Endothelial cell of umbilical vein (primary cell): ENCODE data around the gene GNRHR. TPM values are rescaled to one million over a fixed set of nuclear protein-coding genes. Genes with fewer than 3 reads are reported as not detected.

ENCODE experiments used
- BruUV-seq: library from RNA; stranded (reverse); fragments of 400-500 nt; replicated peaks from 2 replicates; lab custom pipeline; 2021; lab: Mats Ljungman, UMichigan
- CTCF ChIA-PET: fragments of 300-600, 350-600 bp; sonication (Branson Sonifier 250); formaldehyde crosslinking; loops from one replicate; lab custom pipeline; 2021; ENCODE audit warnings: antibody characterized with exemption, inconsistent platforms; lab: Charles Lee
- POLR2A ChIA-PET: fragments of 300-600, 350-600 bp; sonication (Branson Sonifier 250); formaldehyde crosslinking; loops from one replicate; lab custom pipeline; 2021; ENCODE audit warnings: antibody characterized with exemption, inconsistent platforms; lab: Charles Lee
- DNase-seq: peaks from one replicate; pipeline ENCODE4 v3.0.0-alpha.2; 2011; ENCODE audit warnings: low read depth, low spot score
- FAIRE-seq: peaks from 2 replicates; lab custom pipeline; 2011; peaks lifted over from hg19 to GRCh38; lab: Jason Lieb, UNC
- H2AFZ ChIP-seq: 2 replicates; pipeline ENCODE4 v1.6.0; 2012; ENCODE audit warnings: low read depth, low read length, control low read depth, inconsistent platforms
- H3K27ac ChIP-seq: 2 replicates; pipeline ENCODE4 v1.5.1; 2011; ENCODE audit warnings: low read depth, mild to moderate bottlenecking, control low read depth, low read length, moderate library complexity; ENCODE audit not compliant: insufficient read depth
- H3K27me3 ChIP-seq, 2 experiments: 2 replicates each; pipeline versions ENCODE4 v1.6.0 to v1.6.1; 2011; ENCODE audit warnings: low read length in 2 of 2, mixed read lengths in 1 of 2; ENCODE audit not compliant: control insufficient read depth in 2 of 2, insufficient read depth in 2 of 2
- H3K36me3 ChIP-seq, 2 experiments: 2 replicates in 1 of 2; 3 replicates in 1 of 2; pipeline ENCODE4 v1.5.1; 2011; ENCODE audit warnings: low read length in 2 of 2, mild to moderate bottlenecking in 1 of 2, moderate library complexity in 1 of 2; ENCODE audit not compliant: control insufficient read depth in 2 of 2, insufficient read depth in 2 of 2; ENCODE audit errors: extremely low read depth in 1 of 2
- H3K4me1 ChIP-seq: 3 replicates; pipeline ENCODE4 v1.5.1; 2011; ENCODE audit warnings: mild to moderate bottlenecking, low read length; ENCODE audit not compliant: control insufficient read depth, insufficient read depth; ENCODE audit errors: extremely low read depth
- H3K4me2 ChIP-seq: 2 replicates; pipeline ENCODE4 v1.6.1; 2011; ENCODE audit warnings: low read length, control low read depth, mixed read lengths; ENCODE audit not compliant: insufficient read depth
- H3K4me3 ChIP-seq, 3 experiments: fragments of 200-600 bp in 1 of 3; sonication (generic), shearing (Covaris generic) in 1 of 3; replicated peaks in 1 of 3; 2 replicates each; pipeline ENCODE4 v1.5.1; 2011 to 2016; ENCODE audit warnings: control low read depth in 3 of 3, low read length in 3 of 3, mild to moderate bottlenecking in 2 of 3, inconsistent platforms in 1 of 3, low read depth in 1 of 3, moderate library complexity in 1 of 3; ENCODE audit not compliant: insufficient read depth in 1 of 3
- H3K79me2 ChIP-seq: 2 replicates; pipeline ENCODE4 v1.6.0; 2012; ENCODE audit warnings: low read length, inconsistent platforms; ENCODE audit not compliant: control insufficient read depth, insufficient read depth
- H3K9ac ChIP-seq: replicated peaks from 2 replicates; pipeline ENCODE3; 2011; ENCODE audit warnings: low read length, control low read depth; ENCODE audit not compliant: insufficient read depth; ENCODE audit errors: extremely low read depth
- H3K9me1 ChIP-seq: replicated peaks from 3 replicates; pipeline ENCODE4 v1.6.0; 2011; ENCODE audit warnings: mild to moderate bottlenecking, low read length; ENCODE audit not compliant: control insufficient read depth, insufficient read depth; ENCODE audit errors: extremely low read depth
- H3K9me3 ChIP-seq: replicated peaks from 2 replicates; pipeline ENCODE4 v1.5.1; 2012; ENCODE audit warnings: low read length, inconsistent platforms; ENCODE audit not compliant: control insufficient read depth, insufficient read depth
- H4K20me1 ChIP-seq: replicated peaks from 2 replicates; pipeline ENCODE3; 2011; ENCODE audit warnings: mild to moderate bottlenecking, low read length; ENCODE audit not compliant: control insufficient read depth, insufficient read depth; ENCODE audit errors: extremely low read depth
- CTCF ChIP-seq, 2 donors: IDR thresholded peaks; 1 replicate in 1 of 2; 2 replicates in 1 of 2; pipeline ENCODE4 v1.5.1; 2011; ENCODE audit warnings: low read length in 2 of 2, mild to moderate bottlenecking in 2 of 2, moderate library complexity in 2 of 2, control low read depth in 1 of 2, inconsistent platforms in 1 of 2, low read depth in 1 of 2; ENCODE audit not compliant: insufficient read depth in 1 of 2; ENCODE audit errors: extremely low read depth in 1 of 2
- EZH2 ChIP-seq: IDR thresholded peaks from 2 replicates; pipeline ENCODE4 v1.6.1; 2012; ENCODE audit warnings: borderline replicate concordance, low read depth, mild to moderate bottlenecking, moderate library complexity, low read length, inconsistent platforms; ENCODE audit not compliant: severe bottlenecking
- FOS ChIP-seq: IDR thresholded peaks from 2 replicates; pipeline ENCODE4 v1.6.1; 2011; ENCODE audit warnings: mild to moderate bottlenecking, low read length, moderate library complexity, borderline replicate concordance; ENCODE audit not compliant: insufficient read depth
- GATA2 ChIP-seq: IDR thresholded peaks from 2 replicates; pipeline ENCODE4 v1.7.0; 2011; ENCODE audit warnings: low read depth, mild to moderate bottlenecking, moderate library complexity, mixed read lengths, low read length; ENCODE audit not compliant: insufficient read length, insufficient read depth
- JUN ChIP-seq: IDR thresholded peaks from 2 replicates; pipeline ENCODE4 v1.6.1; 2011; ENCODE audit warnings: borderline replicate concordance, low read depth; ENCODE audit not compliant: insufficient read length, insufficient read depth
- MAX ChIP-seq: IDR thresholded peaks from 2 replicates; pipeline ENCODE4 v1.6.1; 2011; ENCODE audit not compliant: insufficient read depth, insufficient read length
- MYC ChIP-seq: IDR thresholded peaks from one replicate; pipeline ENCODE4 v1.6.1; 2011; ENCODE audit warnings: mild to moderate bottlenecking, low read depth, low read length
- POLR2A ChIP-seq: IDR thresholded peaks from 2 replicates; pipeline ENCODE4 v1.6.1; 2012; ENCODE audit warnings: low read depth, mild to moderate bottlenecking, control low read depth, low read length
- POLR2AphosphoS5 ChIP-seq: IDR thresholded peaks from 2 replicates; pipeline ENCODE4 v1.6.1; 2012; ENCODE audit warnings: low read depth, mild to moderate bottlenecking, control low read depth, low read length, moderate library complexity; ENCODE audit not compliant: insufficient read depth
- dilution Hi-C: fragments of 300-500 bp; cut with MboI; formaldehyde crosslinking; loops from one replicate; pipeline ENCODE4 v1.15.0; 2019; ENCODE audit warnings: low sequenced_read_pairs; ENCODE audit not compliant: extremely low pct_ligation_motif_present
- intact Hi-C: fragments of 100-400 bp; cut with micrococcal nuclease; formaldehyde crosslinking; loops from one replicate; pipeline ENCODE4 v1.10.0; 2022
- polyA plus RNA-seq, 4 experiments: library from polyadenylated mRNA; depleted of rRNA in 3 of 4; stranded (reverse) in 3 of 4; unstranded in 1 of 4; fragments of >200 nt; gene quantifications; 2 replicates each; pipeline versions ENCODE4 v1.2.1 to v1.2.3, GENCODE V29; 2011 to 2012; ENCODE audit warnings: missing spikeins in 1 of 4
- total RNA-seq: library from RNA; stranded (reverse); gene quantifications from 2 replicates; pipeline ENCODE4 v1.2.3, GENCODE V29; 2021

The GNRHR gene
- total and polyA plus RNA-seq, 2 donors (not counting 3 experiments of a cell fraction or from before 2014, with no cell fraction given): not detected

- H3K79me2 ChIP-seq: peaks cover 63% of the 10 kb centered on the region
- H3K4me2 ChIP-seq: no peak overlapping the region
- no TSS peak for BruUV-seq
- no peak overlapping the region for H3K4me3 ChIP-seq
- intact Hi-C loops: no loop called here
- FAIRE-seq (no peak), DNase-seq (no peak)
- H2AFZ ChIP-seq: no peak overlapping the region
- no peaks in the 10 kb centered on the region for H3K9me3 ChIP-seq
- peaks cover 21% of the 10 kb centered on the region for H3K4me1 ChIP-seq
- TF ChIP-seq MAX (no peak), JUN (no peak), POLR2A (no peak), FOS (no peak)
- H4K20me1 ChIP-seq: peaks cover 3% of the 10 kb centered on the region
- no peak overlapping the region for H3K27ac ChIP-seq
- ChIA-PET CTCF (interaction anchor here (2.5 kb wide), 1 partner anchor 49 kb away, joined by 7 read pairs; no protein-coding TSS in a partner anchor), POLR2A (no interaction called here)
- H3K36me3 ChIP-seq: peaks cover 0 to 2% of the 10 kb centered on the region in 2 experiments
- dilution Hi-C loops: no loop called here
- H3K9ac ChIP-seq: no peak overlapping the region
- no peaks in the 10 kb centered on the region for H3K27me3 ChIP-seq
- H3K9me1 ChIP-seq: no peaks in the 10 kb centered on the region
Observed at GRCh38 chr4:67697860-67698687, 56.1 kb downstream of the GNRHR start.

- peaks cover 11% of the 10 kb centered on the region for H3K4me1 ChIP-seq
- BruUV-seq: no TSS peak
Observed at GRCh38 chr4:67696061-67696460, 58.1 kb downstream of the GNRHR start.

More at GRCh38 chr4:67696061-67696460, 58.1 kb downstream of the GNRHR start:
- dilution Hi-C loops: no loop called here
- Histone ChIP-seq H3K9me1 (no peaks in the 10 kb centered on the region), H4K20me1 (peaks cover 3% of the 10 kb centered on the region), H3K79me2 (peaks cover 70% of the 10 kb centered on the region), H3K27ac (no peak overlapping the region), H3K4me2 (no peak overlapping the region), H3K4me3 (no peak overlapping the region), H3K27me3 (no peaks in the 10 kb centered on the region), H3K36me3 (peaks cover 2 to 4% of the 10 kb centered on the region in 2 experiments), H2AFZ (no peak overlapping the region), H3K9ac (no peak overlapping the region), H3K9me3 (no peaks in the 10 kb centered on the region)
- CTCF ChIA-PET: no interaction called here
- no peak for TF ChIP-seq EZH2
- TF ChIP-seq MAX: no peak
- TF ChIP-seq MYC: no peak
- no peak for TF ChIP-seq GATA2
- no peak for TF ChIP-seq FOS
- no peak for TF ChIP-seq POLR2A
- no peak for TF ChIP-seq CTCF (IDR thresholded peaks at IDR 0.05; ENCODE audit: extremely low read depth in 1 of 2, insufficient read depth in 1 of 2, low read depth in 1 of 2, low read length in 2 of 2)
- no peak for TF ChIP-seq JUN
- TF ChIP-seq POLR2AphosphoS5: no peak
- FAIRE-seq: no peak
- POLR2A ChIA-PET: no interaction called here
- intact Hi-C loops: no loop called here
- no peak for DNase-seq
